HG02870 (cell line): Measurements from ENCODE around the gene RAB6B.
A peak's percentile ranks its signal among the peaks of the same experiment; 100 is the strongest.

Experiments
- ATAC-seq: cut with Tn5 transposase; IDR thresholded peaks from one replicate; pipeline ENCODE4 v1.9.1; 2021; ENCODE audit warnings: mild to moderate bottlenecking, moderate library complexity; ENCODE audit not compliant: unreplicated experiment

The RAB6B gene

DNA sequence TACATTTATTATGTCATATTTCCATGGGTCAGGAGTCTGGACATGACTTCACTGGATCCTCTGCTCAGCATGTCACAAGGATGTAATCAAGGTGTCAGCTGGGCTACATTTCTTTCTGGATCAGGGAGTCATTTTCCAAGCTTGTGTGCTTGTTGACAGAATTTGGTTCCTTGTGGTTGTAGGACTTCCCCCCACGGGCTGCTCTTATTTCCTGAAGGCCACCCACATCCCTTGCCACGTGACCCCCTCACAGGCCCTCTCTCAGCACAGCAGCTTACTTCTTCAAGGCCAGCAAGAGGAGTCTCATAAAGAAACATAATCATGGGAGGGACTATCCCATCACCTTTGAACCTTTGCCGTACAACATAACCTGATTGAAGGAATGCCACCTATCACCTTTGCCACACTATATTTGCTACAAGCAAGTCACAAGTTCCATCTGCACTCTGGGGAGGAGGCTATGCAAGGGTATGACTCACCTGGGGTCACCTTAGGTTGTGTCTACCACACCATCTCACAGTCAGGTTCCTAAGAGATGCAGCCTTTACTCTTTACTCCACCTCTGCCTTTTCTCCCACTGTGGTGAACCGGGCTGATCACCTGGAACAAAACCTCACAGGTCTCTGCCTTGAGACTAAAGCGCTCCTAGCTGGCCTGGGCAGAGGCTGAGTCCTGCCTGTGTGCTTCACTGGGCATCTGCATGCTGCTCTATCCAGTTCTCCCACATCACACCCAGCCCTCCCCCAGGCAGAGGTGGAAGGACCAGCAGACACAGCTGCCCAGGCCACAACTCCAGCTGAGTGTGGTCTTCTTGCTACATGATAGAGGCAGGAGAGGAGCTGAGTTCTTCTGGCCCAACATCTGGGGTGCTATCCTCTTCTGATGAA lies 13.5 kb downstream of the RAB6B start:
- ATAC-seq: no peak

DNA sequence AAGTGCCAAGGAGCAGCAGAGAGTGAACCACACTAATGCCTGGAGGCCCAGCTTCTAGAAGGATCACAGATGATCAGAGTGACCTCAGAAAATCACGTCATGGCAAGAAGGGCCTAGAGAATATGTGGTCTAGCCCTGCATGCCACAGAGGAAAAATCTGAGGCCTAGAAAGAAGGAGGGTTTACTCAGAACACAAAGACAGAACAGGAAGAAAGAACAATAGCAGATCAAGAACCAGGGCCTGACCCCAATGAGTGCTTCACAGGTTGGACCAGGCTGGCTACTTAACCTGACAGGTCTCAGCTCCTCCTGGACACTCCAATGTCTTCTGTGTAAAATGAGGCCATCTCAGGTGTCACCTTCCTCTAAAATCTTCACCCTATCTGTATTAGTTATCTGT lies 14.2 kb downstream of the RAB6B start:
- no peak for ATAC-seq

DNA sequence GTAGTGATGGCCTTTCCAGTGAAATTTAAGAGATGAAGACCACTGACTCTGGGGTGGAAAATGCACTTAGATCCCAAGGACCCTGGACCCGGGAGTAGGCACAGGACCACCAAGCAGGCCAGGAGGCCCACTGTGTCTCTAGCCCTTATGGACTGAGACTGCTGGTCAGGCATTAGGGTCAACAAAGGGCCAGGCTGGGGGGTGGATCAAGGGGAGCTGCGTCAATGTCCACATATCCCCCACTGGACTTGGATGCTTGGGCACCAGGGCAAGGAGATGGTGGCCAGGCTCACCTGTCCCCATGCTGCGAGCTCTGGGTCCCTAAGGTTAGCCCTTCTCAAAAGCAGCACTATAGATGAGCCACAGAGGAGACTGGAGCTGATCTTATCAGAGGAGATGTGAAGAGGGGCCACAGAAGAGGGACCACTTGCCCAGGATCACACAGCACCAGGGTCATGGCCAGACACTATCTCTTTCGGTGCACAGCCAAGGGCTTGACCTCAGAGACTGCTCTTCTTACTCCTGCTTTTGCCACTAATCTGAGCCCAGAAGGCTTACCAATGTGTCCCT lies 14.7 kb downstream of the RAB6B start:
- no peak for ATAC-seq

DNA sequence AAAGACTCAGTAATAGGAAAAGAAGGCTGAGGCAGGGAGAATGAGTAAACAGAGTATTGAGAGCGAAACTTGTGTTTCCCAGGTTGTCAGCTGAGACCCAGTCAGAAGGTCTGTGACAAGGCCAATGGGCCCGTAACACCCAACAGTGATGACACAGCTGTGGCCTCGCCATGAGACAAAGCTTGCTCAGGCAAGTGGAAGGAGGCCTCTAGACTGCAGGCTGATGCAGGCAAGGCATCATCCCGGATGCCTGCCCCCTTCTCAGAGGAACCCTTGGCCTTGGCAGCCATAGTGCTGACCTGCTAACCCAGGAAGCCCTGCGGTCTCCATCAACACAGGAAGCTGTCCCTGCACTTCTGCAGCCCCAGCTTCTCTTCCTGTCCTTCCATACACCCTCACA lies 15.4 kb downstream of the RAB6B start:
- ATAC-seq: peak; percentile 80

DNA sequence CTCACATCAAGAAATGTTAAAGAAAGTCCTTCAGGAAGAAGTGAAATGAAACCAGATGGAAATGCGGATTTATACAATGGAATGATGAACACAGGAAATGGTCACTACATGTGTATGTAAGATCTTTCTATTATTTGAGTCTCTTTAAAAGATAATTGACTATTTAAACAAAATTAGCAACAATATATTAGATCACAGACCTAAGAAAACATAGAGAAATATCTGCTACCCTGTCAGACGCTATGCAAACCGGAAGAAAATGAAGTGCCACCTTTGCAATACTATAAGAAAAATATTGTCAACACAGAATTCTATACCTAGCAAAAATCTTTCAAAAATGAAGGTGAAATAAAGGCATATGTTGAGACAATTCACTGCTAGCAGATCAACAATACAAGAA lies 17.2 kb downstream of the RAB6B start:
- no peak for ATAC-seq

DNA sequence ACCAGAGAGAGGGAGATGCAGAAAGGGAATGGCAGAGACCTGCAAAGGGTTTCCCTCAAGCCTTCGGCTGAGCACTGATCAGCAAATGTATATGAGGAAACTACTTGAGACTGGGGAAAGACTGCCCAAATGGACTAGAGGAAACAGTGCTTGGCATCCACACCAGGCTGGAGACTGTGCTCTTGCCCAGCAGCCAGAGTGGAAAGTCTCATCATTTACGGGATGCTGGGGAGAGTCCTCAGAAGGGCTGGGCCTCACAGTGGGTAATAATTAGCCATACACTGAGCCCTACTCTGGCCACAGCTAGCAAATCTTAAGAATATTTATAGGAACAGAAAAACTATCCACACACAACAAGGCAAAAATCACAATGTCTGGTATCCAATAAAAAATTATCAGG lies 18.5 kb downstream of the RAB6B start:
- no peak for ATAC-seq

DNA sequence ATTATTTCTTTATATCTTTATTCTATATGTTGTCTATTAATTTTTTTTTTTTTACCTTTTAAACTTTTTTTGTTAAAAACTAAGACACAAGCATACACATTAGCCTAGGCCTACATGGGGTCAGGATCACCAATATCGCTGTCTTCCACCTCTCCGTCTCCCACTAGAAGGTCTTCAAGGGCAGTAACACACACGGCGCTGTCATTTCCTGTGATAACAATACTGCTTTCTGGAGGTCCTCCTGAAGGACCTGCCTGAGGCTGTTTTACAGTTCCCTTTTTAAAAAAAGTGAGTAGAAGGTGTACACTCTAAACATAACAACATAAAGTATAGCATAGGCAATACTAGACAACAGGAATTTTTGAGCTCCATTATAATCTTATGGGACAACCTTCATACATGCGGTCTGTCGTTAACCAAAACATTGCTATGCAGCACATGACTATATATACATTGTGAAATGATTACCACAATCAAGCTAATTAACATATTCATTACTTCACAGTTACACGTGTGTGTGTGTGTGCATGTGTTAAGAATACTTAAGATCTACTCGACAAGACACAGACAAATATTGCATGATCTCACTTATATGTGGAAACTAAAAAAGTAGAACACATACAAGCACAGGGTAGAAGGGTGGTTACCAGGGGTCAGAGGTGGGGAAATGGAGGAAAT lies 20.8 kb downstream of the RAB6B start:
- ATAC-seq: no peak

DNA sequence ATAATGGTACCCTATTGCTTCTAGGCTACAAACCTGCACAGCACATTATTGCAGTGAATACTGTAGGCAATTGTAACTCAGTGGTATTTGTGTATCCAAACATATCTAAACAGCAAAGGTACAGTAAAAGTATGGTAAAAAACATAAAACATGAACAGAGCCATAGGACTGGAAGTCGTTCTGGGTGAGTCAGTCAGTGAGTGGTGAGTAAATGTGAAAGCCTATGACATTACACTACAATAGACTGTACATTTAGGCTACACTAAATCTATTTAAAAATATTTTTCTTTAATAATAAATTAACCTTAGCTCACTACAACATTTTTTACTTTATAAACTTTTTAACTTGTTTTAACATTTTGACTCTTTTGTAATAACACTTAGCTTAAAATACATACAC lies 21.3 kb downstream of the RAB6B start:
- ATAC-seq: no peak

DNA sequence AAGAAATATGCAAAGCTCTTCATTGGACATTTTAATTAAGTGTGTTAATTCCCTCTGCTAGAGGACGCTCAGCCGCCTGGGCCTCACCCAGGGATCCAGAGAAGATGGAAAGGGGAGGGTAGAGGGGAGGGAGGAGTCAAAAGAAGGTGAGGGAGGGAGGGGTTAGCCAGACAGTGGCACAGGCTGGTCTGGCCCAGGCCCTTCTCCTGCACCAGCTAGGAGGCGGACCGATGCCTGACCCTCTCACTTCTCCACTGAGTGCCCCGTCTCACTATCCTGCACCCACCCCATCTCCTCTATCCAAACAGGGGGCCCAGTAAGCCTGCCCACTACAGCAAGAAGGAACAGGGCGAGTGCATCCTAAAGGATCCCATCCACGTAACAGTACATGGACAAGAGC lies 22.9 kb downstream of the RAB6B start:
- ATAC-seq: no peak

DNA sequence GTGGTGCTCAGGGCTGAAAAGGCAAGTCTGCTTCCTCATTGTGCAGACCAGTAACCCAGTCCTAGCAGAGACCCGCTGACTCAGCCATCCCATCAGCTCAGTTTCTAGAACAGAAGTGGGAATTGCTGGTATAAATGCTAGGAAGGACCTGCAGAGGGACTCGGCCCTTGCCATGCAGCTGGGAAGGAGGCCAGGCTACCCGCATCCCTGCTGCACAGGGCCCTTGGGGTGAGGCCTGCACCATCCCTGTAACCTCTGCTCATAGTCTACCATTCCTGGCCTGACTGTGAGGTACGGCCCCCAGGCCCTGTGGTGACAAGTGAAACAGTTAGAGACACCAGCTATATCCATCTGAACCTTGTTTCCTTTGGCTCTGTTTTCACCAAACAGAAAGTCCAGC lies 23.5 kb downstream of the RAB6B start:
- no peak for ATAC-seq

DNA sequence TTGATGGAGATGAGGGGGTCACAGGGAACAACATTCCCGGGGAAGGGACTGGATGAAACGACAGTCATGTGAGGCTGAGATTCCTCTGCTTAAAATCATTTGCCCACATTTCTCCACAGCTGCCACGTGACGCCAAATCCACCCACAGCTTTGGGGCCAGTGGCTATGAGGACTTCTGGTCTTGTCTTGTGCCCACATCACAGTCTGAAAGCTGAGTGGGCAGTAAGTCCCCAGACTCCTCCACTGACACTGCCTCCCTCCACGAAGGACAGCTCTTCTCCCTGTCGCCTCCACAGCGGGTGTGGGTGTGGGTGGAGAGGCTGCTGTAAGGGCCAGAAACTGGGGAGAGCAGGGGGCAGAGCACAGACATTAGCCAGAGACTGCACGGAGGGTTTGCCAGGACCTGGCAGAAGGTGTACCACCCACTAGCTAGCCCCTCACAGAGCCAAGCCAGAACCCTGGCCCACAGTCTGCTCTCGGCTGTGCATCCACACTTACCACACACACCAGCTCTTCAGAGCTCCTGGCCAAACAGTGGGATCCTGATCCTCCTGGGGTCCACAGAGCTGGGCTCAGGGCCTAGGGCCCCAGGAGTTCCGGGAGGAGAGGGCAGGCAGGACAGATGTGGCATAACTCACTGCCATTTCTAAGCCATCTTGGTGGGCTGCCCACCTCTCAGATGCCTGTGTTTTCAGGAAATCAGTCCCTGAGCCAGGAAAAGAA lies 24.2 kb downstream of the RAB6B start:
- no peak for ATAC-seq

DNA sequence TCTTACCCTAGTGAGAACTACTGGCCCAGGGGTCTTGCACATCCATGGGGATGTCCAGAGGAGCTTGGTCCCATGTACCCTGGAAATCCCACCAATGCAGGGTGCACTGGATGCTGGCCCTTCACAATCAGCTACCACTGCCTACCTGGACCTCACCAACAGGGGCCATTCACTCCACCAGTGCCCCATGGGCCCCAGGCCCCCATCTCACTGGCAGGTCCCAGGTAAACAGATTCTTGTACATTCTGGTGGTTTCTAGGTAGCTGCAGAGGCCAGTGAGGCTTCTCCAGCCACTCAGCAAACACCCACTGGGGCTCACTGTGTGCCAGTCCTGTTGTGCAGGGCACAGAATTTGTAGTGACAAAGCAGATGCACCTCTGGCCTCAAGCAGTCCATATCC lies 24.9 kb downstream of the RAB6B start:
- no peak for ATAC-seq

DNA sequence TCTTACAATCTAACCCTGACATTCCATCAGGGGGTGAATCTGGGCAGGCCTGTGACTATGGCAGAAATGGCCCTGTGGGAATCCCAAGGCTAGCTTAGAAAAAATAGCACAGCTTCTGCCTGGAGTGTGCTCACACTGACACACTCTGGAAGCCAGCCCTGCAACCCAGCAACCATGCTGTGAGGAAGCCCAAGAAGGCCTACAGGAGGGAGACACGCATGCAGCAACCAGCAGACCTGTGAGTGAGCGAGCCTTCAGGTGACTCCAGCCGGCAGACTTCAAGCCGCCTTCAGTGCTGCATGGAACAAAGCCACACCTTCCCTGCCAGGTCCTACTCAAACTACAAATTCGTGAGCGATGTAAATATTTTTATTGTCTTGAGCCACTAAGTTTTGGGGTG lies 26.1 kb downstream of the RAB6B start:
- no peak for ATAC-seq

DNA sequence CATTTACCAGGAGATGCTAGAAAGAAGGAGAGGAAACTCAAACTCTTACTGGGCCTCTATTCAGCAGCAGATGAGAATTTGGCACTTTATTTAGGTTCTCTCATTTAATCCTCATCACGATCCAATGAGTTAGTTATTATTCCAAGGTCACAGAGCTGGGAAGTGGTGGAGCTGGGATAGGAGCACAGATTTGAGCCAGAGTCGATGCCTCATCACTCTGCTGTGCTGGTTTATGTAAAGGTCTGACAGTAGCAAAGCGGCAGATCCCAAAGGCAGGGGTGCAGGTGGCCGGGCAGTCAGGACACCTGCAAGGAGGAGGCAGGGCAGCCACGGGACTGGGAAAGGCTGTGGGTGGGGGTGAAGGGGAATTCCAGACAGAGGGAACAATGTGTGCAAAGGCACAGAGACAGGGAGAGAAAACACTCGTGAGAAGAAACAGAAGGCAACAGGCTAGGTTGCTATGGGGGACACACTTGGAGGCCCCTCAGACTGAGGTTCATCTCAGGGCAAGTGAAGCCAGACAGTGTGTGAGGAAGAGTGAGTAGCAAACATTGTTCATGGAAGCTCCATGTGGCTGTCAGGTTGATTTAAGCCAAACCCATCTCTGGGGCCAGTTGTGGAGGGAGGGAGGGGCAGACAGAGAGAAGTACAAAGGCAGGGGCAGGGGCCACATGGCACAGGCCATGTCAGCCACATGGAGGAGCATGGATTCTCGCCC lies 26.8 kb downstream of the RAB6B start:
- ATAC-seq: no peak

DNA sequence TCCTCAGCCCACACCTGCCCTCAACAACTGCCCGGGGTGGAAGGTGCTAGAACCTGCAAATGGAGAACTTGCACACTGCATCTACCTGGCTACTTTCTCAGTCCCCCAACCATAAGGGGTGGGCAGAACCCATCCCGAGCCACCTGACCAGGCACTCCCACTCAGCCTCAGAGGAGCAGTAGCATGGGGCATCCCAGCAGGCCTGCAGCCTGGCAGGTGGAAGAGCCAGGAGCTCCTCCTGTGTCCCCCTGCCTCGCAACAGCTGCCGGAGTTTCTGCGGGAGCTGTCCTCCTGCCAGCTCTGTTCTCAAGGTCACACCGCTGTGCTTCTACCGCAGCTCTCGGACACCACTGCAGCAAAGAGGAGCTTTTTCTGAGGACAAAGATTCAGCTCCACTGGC lies 27.5 kb downstream of the RAB6B start:
- no peak for ATAC-seq

DNA sequence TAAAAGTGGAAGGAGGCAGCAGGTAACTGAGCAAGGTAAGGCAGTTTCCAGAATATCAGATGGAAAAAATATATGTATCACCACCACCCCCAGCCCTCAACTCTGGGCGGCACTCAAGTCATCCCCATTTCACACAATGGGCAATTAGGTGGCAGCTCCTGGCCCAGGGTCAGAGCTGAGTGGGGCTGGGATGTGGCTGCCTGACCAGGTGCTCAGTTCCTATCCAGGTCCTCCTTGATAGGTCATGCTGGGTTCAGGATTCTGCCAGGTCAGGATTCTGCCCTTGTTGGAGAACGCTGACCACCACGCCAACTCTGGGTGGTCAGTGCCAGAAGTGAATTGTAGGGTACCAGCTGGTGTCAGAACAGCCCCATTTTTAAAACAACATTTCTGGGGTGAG lies 29.5 kb downstream of the RAB6B start:
- no peak for ATAC-seq

DNA sequence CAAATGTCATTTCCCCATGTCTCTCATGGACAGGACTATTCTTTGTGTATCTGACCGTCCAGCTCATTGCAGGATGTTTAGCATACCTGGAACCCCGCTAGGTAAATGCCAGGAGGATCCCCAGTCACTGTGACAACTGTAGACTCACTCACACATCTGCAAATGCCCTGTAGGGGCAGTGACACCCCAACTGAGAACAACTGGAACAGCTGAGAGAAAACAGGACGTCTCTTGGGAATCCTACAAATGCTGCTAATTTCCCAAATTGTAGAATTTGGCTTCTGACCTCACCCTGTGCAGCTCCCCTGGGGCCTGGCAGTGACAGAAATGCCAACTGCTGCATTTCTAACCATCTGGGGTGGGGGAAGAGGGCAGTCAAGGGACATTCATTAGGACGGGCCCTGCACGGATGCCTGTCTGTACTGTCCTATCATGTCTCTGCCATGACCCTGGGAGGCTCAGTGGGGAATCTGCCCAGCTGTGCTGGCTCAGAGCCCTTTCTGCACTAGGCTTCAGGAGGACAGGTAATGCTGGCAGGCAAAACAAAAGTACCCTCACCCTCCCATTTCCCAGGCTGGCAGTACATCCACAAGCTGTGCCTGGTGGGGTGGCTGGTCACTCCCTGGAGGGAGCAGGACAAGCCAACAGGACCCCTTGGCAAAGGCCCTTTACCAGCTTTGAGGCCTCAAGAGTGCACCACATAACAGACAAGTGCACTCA lies 30.4 kb downstream of the RAB6B start:
- ATAC-seq: no peak

DNA sequence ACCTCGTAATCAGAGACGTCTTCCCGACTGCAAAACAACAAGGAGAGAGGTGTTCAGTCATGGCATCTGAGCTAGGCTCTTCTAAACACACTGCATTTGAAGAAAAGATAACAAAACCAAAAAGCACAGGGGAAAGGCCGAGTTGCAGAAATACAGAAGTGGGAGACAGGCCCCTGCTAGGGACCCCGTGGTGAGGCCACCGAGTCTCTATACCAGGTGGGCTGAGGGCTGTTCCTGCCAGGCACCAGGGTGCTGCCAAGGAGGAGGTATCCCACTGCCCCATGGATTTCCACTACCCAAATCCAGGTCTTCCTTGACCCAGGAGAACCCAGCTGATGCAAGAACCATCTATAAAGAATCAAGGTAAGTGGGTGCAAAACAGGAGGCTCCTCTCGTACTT lies 31.1 kb downstream of the RAB6B start:
- no peak for ATAC-seq

DNA sequence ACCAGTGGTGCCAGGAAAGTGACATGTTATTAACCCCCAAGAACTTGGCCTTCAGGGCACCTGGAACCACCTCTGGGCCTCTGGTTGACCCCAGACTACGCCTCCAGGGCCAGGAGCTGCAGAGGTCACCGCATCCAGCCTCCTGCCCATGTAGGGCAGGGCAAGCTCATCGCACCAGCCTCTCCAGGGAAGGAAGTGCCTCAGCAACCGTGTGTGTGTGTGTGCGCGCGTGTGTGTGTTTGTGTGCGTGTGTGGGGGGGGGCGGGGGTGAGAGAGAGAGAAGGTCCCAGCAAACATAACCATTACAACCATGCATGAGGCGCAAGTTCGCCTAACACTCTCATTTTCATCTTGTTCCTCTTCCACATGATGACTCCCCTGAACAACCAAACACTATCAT lies 31.8 kb downstream of the RAB6B start:
- ATAC-seq: no peak

DNA sequence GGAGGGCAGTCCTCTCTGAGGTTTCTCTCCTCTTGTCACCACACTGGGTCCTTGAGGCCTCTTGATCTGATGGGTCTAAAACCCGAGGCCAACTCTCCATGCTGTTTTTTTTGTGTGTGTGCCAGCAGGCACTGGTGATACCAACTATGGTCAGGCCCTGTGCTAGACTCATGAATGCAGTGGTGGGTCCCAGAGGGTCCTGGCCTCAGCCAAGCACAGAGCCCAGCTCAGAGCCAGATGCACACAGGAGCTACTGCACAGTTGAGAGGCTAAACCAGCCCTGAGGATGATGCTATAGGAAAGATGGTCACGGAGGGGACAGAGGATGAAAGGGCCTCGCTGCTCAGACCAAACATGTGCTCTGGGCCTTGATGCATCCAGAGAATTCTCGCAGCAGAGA lies 33.5 kb downstream of the RAB6B start:
- ATAC-seq: no peak
